GM21515 (cell line): ENCODE results near the gene DUSP2.

Source experiments
- ATAC-seq: cut with Tn5 transposase; IDR thresholded peaks from one replicate; pipeline ENCODE4 v1.9.1; 2021; ENCODE audit not compliant: unreplicated experiment

Gene DUSP2

DNA sequence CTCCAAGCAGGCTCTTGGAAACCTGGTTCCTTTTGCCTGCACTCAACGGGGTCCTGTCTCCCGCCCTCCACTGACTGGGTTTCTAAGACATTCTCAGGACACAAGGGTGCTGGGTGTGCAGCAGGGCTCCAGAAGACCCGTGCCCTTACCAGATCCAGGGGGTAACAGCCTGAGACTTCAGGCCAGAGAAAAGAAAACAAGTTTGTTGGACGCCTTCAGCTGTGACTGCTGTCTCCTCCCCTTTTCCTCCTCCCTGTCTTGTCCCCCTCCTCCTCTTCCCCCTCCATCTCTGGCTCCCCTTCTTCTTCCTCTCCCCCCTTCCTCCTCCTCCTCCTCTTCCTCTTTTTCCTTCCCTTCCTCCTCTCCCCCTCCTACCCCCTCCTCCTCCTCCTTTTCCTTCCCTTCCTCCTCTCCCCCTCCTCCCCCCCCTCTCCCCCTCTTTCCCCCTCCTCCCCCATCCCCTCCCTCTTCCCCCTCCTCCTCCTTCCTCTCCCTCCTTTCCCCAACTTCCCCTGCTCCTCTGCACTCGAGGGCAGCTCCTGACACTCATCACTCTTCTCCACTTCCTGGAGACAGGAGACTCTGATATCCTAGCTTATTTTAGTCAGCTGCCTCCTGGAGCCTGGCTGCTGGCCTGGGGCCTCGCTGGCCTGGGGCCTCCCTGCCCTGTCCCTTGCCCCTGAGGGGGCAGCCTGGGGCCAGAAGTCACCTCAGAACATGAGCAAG is 41.3 kb downstream of the DUSP2 start:
- no peak for ATAC-seq

DNA sequence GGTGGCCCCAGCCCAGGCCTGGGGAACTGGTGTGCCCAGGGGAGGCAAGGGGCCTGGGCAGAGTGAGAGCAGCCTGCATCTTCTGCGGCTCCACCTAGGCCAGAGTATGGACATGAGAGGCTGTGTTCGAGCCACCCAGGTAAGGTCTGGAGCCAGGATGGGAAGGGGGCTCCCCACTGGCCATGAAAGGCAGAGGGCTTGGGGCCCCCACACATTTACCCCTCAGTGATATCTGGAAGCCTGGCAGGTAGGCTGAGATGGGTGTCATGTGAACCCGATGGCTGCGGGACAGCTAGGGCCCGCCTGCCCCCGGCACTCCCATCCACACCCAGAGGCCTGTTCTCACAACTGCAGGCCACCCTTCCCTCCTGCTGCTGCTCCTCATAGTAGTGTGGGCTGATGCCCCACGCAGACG is 42.0 kb downstream of the DUSP2 start:
- ATAC-seq: no peak

DNA sequence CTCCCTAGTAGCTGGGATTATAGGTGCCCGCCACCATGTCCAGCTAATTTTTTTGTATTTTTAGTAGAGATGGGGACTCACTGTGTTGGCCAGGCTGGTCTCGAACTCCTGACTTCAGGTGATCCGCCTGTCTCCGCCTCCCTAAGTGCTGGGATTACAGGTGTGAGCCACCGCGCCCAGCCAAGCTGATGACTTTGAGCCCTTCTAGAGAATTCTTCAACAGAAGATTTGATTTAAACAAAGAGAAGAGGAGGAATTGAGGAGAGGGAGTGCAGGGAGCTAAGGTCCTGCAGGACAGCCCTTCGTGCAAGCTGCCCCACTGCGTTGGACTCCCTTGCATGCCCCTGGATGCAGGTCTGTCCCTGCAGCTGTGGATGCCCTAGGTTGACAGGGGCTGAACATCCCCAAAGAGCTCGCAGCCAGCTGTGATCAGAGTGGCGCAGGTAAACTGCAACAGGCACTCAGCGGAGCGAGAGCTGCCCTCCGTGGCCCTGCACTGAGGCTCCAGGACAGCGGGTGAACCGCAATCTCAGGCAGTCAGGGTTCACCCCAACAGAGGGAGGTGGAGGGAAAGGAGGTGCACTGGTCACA is 42.5 kb downstream of the DUSP2 start:
- no peak for ATAC-seq

DNA sequence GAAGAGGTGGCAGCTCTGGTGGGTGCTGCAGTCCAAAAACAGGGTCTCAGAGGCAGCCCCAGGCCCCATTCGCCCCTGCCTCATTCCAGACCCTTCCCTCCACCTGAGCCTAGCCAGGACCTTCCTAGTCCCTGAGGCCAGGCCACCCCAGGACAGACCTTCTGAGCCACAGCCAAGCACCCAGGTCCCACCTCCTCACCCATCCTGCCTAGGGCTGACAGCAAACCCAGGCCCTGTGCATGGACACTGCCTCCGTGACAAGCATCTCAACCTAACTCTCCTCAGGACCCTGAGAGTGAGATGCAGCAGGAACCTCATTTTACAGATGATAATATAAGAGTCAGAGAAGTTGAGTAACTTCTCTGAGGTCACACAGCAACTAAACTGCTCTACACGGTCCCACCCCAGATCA is 44.3 kb downstream of the DUSP2 start:
- ATAC-seq: no peak

DNA sequence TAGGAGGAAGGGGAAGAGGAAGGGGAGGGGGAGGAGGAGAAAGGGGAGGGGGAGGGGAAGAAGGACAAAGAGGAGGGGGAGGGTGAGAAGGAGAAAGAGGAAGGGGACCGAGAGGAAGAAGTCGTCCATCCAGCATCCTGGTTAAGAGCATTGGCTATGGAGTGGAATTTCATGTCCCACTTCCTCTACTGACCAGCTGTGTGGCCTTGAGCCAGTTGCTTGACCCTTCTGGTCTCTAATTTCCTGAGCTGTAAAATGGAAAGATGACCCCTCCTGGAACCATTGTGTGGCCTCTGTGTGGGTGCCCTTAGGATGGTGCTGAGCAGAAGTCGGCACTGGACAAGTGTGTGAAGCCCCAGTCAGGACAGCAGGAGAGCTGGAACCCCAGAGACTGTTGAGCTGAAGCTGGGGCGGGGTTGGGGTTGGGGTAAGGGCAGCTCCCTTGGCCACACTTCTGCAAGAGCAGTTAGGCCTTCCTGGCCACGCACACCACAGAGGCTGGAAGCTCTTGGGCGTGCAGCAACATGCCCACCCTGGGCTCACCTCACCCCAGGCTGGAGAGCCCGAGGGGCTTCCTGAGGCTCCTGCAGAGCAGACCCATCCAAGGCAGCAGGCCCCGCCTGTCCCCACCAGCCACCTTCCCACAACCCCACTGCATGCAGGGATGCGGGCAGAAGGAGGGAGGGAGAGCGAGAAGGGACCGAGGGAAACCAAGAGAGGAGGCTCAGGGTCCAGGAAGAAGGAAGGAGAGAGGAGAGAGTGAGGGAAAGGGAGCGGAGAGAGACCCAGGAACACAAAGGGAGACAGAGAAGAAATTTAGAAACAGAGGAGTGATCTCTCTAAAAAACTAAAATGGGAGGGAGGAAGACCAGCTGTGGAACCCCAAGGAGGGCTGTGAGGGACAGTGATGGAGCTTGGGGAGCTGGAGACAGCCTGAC is 45.1 kb downstream of the DUSP2 start:
- ATAC-seq: no peak

DNA sequence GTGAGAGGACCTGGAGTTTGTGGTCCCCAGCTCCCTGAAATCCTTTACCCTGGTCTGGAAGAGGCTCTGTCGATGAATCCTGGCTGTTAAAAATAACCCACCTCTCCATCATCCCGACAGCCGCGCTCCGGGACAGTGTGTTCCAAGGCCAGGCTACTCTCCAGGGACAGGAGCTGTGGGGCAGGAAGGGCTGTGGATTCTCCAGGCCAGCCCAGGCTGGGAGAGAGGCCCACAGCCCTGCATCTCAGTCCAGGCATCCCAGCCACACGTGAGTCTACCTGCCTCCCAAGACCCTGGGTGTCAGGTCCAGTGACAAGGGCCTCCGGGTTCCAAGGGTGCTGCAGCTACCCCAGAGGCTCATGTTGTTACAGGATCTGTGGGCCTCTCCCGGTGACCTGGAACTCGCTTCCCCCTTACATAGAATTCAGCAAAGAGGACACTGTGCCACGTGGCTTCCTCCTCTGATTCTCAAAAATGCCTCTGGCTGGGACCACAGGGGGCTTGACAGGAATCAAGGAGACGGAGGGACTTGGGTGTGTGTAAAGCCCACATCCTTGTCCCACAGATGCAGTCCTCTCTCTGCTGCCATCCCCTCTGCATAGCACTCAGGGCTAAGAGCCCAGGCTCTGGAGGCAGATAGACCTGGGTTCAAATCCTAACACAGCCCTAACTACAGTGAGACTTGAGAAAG is 46.2 kb downstream of the DUSP2 start:
- ATAC-seq: no peak

DNA sequence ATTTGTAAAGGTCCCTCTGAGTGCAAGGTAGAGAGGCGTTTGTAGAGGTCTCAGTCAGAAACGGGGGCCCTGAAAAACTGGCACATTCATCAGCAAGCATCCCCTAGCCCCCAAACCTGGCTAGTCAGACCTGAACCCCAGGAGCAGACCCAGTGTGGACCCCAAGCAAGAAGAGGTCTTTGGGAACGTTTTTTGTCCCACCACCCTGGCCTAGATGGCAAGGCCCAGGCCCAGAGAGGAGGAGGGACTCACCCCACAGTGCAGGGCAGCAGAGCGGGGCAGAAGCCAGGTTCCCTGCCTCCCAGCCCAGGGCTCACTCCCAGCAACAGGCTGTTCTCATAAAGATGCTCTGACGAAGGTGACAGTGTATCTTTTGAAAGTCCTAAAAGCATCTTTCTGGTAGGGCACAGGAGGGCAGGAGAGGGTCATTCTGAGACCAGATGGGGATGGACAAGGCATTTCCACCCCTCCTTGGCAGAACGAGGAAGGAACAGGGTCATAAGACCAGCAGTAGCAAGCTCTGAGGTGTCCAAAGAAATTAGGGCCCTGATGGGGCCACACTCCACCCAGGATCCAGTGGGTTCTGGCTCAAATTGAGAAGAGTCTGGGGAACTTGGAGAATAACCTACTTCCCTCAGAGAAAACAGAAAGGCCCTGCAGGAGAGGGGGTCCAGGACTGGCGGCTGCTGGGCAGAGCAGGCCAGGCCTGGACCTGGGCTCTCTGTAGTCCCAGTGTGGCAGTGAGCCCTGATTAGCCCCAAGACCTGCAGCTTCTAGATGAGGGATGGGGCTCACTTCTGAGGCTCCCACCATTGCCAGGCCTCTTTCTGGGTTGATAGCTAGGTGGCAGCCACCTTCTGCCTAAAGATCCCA is 47.1 kb downstream of the DUSP2 start:
- ATAC-seq: no peak

DNA sequence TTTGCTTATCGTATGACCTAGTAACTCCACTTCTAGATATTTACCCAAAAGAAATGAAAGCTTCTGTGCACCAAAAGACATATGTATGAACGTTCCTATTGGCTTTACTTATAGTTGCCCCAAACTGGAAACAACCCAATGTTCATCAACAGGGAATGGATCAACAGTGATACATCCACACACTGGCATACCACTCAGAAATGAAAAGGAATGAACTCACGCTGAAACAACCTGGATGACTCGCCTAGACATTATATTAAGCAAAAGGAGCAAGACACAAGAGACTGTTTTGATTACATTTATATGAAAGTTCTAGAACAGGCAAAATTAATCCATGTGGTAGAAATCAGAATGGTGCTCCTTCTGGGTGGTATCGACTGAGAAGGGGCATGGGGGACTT is 47.8 kb downstream of the DUSP2 start:
- ATAC-seq: no peak

DNA sequence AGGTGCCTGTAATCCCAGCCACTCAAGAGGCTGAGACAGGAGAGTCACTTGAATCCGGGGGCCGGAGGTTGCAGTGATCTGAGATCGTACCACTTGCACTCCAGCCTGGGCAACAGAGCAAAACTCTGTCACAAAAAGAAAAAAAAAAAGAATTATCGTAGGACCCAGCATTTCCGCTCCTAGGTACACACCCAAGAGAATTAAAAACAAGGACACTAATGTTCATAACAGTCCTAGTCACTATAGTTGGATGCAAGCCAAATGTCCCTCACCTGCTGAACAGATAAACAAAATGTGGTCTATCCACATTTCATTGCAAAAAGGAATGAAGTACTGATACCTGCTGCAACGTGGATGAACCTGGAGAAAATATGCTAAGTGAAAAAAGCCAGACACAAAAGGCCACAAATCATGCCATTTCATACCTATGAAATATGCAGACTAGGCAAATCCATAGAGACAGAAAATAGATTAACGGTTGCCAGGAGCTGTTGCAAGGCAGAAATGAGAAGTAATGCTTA is 50.1 kb downstream of the DUSP2 start:
- no peak for ATAC-seq

DNA sequence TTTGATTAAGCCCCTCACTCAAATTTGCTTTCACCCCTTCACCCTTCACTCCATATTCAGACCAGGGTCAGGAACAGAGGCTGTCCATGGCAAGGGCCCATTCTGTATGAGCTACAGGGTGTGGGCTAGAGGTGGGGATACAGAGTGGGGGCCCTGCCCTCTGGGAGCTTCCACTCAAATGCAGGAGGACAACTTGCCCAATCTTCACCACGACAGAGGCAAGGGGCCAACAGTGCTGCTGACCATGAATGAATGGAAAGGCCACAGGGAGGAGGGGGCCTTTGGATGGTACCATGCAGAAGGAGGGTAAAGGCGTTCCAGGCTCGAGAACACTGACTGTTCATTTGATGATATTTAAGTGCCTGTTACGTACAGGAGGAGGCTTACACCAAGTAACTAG is 51.7 kb downstream of the DUSP2 start:
- no peak for ATAC-seq
